Suprapubic skin (tissue), 3 donors: Measurements from ENCODE around the gene GPX1.

Source experiments
- POLR2A ChIP-seq, 2 donors: fragments of 450-650 bp; IDR thresholded peaks; one replicate each; pipeline ENCODE4 v1.6.1; 2017; ENCODE audit warnings: antibody characterized with exemption in 2 of 2, mild to moderate bottlenecking in 2 of 2, moderate library complexity in 2 of 2
- TF ChIP-seq, protein P1 (sequence below), 2 donors: fragments of 200-600 bp in 1 of 2; fragments of 450-650 bp in 1 of 2; sonication (generic) in 1 of 2; IDR thresholded peaks; one replicate each; pipeline ENCODE4 v1.5.1; 2016 to 2019; ENCODE audit warnings: antibody characterized with exemption in 2 of 2, mild to moderate bottlenecking in 1 of 2, moderate library complexity in 1 of 2

DNA sequence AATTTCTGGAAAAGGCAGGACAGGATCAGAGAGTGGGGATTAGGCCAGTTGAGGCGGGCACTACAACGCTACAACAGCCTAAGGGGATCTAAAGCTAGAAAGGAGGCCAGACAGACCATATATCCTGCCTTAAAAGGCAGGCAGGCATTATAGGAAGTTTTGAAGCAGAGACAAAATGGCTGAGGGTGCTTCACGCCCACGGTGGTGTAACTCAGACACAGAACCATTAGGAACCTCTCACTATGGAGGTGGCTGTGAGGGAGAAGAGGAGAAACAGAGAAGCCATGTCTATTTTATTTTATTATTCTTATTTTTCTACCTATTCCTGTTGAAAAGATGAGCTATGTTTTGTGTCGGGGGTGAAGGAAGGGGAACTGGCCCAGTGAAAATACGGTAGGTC, 16.2 kb downstream of the GPX1 start:
- TF ChIP-seq POLR2A (IDR thresholded peaks at IDR 0.05), result no peak
- TF ChIP-seq, protein P1, sequence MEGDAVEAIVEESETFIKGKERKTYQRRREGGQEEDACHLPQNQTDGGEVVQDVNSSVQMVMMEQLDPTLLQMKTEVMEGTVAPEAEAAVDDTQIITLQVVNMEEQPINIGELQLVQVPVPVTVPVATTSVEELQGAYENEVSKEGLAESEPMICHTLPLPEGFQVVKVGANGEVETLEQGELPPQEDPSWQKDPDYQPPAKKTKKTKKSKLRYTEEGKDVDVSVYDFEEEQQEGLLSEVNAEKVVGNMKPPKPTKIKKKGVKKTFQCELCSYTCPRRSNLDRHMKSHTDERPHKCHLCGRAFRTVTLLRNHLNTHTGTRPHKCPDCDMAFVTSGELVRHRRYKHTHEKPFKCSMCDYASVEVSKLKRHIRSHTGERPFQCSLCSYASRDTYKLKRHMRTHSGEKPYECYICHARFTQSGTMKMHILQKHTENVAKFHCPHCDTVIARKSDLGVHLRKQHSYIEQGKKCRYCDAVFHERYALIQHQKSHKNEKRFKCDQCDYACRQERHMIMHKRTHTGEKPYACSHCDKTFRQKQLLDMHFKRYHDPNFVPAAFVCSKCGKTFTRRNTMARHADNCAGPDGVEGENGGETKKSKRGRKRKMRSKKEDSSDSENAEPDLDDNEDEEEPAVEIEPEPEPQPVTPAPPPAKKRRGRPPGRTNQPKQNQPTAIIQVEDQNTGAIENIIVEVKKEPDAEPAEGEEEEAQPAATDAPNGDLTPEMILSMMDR (IDR thresholded peaks at IDR 0.05), result no peak
